ENCODE data around the gene IFNAR1. TPM values are rescaled to one million over a fixed set of nuclear protein-coding genes. Genes with fewer than 3 reads are reported as not detected.

The IFNAR1 gene
- total and polyA plus RNA-seq, 9 of the 15 experiments (the other 6 are each of a cell fraction or from before 2014, with no cell fraction given) = 8.6 to 31.8 (median 14.8) TPM

DNA sequence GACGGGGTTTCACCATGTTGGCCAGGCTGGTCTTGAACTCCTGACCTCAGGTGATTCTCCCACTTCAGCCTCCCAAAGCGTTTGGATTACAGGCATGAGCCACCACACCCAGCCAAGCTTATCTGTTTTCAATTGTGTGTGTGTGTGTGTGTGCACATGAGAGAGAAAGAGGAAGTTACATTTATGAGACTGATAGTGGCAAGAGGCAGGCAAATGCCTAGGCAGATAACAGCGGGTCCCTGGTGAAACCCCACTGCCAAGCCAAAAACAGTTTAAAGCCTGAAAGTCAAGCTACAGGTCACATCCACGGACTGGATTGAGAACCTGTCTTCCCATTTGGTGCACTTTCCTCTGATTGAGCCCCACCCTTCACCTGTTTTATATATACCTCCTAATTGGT is 43.4 kb downstream of the IFNAR1 start (continued):
- TF ChIP-seq IRF9 (tag; IDR thresholded peaks at IDR 0.05) = no peak
- TF ChIP-seq DDX20 (tag; IDR thresholded peaks at IDR 0.05; ENCODE audit: low read depth) = no peak
- TF ChIP-seq ZFPM2 (CRISPR knock-in tag; IDR thresholded peaks at IDR 0.05) = no peak
- TF ChIP-seq UBTF (IDR thresholded peaks at IDR 0.05; ENCODE audit: borderline replicate concordance in 1 of 2, low read depth in 2 of 2, low read length in 2 of 2) = no peak
- TF ChIP-seq BRF2 (IDR thresholded peaks at IDR 0.05; ENCODE audit: borderline replicate concordance, insufficient read depth, insufficient read length) = no peak
- TF ChIP-seq RAD51 (IDR thresholded peaks at IDR 0.05; ENCODE audit: borderline replicate concordance, low read depth) = peak; percentile 31; the same call in 1 of the 2 replicates
- no peak for TF ChIP-seq ZNF655 (CRISPR knock-in tag; IDR thresholded peaks at IDR 0.05)
- TF ChIP-seq, protein P1, sequence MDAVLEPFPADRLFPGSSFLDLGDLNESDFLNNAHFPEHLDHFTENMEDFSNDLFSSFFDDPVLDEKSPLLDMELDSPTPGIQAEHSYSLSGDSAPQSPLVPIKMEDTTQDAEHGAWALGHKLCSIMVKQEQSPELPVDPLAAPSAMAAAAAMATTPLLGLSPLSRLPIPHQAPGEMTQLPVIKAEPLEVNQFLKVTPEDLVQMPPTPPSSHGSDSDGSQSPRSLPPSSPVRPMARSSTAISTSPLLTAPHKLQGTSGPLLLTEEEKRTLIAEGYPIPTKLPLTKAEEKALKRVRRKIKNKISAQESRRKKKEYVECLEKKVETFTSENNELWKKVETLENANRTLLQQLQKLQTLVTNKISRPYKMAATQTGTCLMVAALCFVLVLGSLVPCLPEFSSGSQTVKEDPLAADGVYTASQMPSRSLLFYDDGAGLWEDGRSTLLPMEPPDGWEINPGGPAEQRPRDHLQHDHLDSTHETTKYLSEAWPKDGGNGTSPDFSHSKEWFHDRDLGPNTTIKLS (IDR thresholded peaks at IDR 0.05; ENCODE audit: borderline replicate concordance, low read depth) = no peak
- TF ChIP-seq CEBPG (CRISPR knock-in tag; IDR thresholded peaks at IDR 0.05) = no peak
- no peak for TF ChIP-seq CEBPG (tag; conservative IDR thresholded peaks at IDR 0.05 in 1 of 2, IDR thresholded peaks at IDR 0.05 in 1 of 2)
- TF ChIP-seq PATZ1 (CRISPR knock-in tag; IDR thresholded peaks at IDR 0.05; ENCODE audit: borderline replicate concordance) = no peak
- TF ChIP-seq MED1 (CRISPR knock-in tag; IDR thresholded peaks at IDR 0.05; ENCODE audit: borderline replicate concordance) = no peak
- no peak for TF ChIP-seq BRD9 (IDR thresholded peaks at IDR 0.05; ENCODE audit: low read depth, partially characterized antibody)
- TF ChIP-seq ZNF778 (CRISPR knock-in tag; IDR thresholded peaks at IDR 0.05) = no peak
- TF ChIP-seq, protein P2, sequence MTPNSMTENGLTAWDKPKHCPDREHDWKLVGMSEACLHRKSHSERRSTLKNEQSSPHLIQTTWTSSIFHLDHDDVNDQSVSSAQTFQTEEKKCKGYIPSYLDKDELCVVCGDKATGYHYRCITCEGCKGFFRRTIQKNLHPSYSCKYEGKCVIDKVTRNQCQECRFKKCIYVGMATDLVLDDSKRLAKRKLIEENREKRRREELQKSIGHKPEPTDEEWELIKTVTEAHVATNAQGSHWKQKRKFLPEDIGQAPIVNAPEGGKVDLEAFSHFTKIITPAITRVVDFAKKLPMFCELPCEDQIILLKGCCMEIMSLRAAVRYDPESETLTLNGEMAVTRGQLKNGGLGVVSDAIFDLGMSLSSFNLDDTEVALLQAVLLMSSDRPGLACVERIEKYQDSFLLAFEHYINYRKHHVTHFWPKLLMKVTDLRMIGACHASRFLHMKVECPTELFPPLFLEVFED (CRISPR knock-in tag; conservative IDR thresholded peaks at IDR 0.05) = no peak
- no peak for TF ChIP-seq JUNB (CRISPR knock-in tag; conservative IDR thresholded peaks at IDR 0.05)
- no peak for TF ChIP-seq ZNF717 (CRISPR knock-in tag; IDR thresholded peaks at IDR 0.05)
